ENCODE results near the gene EYA4.

DNA sequence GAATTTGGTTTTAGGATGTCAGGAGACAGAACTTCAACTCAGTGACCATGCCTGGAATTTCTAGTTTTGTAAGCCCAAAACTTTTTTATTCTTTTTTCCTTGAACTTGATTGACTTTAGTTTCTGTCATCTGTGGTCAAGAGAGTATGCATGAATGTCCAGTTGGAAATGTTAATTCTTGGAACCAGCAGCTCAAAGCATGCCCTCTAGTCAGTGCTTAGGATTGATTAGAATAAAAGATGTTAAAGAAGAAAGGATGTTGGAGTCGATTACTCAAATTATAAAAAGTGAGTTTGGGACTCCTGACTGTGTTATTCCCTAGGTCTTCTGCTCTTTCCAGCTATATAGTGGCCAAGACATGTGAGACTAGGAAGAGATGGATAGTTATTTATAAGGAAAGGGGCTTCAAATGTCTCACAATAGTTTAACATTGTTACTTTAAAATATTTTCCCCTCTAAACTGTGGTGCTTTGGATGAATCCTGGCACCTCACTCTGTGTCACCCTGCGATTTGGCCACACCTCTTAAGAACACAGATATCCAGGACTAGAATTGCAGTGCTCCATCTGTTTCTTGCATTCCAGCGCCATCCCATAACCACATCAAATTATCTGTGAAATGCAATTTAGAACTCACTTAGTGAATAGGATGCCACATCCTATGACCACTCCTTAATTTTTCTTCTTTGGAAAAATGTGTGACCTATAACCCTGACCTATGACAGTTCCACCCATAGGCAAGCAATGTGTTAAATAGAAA lies 298.5 kb downstream of the EYA4 start:
- no peak for TF ChIP-seq EZH2 (IDR thresholded peaks at IDR 0.05; ENCODE audit: low read length, unreplicated experiment)
- TF ChIP-seq, protein P1, sequence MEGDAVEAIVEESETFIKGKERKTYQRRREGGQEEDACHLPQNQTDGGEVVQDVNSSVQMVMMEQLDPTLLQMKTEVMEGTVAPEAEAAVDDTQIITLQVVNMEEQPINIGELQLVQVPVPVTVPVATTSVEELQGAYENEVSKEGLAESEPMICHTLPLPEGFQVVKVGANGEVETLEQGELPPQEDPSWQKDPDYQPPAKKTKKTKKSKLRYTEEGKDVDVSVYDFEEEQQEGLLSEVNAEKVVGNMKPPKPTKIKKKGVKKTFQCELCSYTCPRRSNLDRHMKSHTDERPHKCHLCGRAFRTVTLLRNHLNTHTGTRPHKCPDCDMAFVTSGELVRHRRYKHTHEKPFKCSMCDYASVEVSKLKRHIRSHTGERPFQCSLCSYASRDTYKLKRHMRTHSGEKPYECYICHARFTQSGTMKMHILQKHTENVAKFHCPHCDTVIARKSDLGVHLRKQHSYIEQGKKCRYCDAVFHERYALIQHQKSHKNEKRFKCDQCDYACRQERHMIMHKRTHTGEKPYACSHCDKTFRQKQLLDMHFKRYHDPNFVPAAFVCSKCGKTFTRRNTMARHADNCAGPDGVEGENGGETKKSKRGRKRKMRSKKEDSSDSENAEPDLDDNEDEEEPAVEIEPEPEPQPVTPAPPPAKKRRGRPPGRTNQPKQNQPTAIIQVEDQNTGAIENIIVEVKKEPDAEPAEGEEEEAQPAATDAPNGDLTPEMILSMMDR (conservative IDR thresholded peaks at IDR 0.05; ENCODE audit: low read depth, low read length) = no peak
- TF ChIP-seq EZH2phosphoT487 (IDR thresholded peaks at IDR 0.05; ENCODE audit: borderline replicate concordance, low read length) = no peak

All from PC-3 (cell line).